ENCODE data around the gene PHACTR1.

The PHACTR1 gene

GRCh38 chr6:13285705-13286104 is 569.1 kb downstream of the PHACTR1 start:
- Histone ChIP-seq H3K79me1 (replicated peaks; ENCODE audit: low read length, poor library complexity, severe bottlenecking) (peaks cover 3% of the 10 kb centered on the region), H3K18ac (ENCODE audit: low read depth in 1 of 2, low read length in 2 of 2) (no peak overlapping the region), H3K27ac (ENCODE audit: low read length, poor library complexity, severe bottlenecking) (no peak overlapping the region), H3K36me3 (ENCODE audit: control insufficient read depth in 1 of 2, insufficient read depth in 2 of 2, low read depth in 1 of 2, low read length in 2 of 2) (peaks cover 15 to 34% of the 10 kb centered on the region in 2 experiments), H2BK120ac (ENCODE audit: low read depth, low read length) (no peak overlapping the region), H3K14ac (ENCODE audit: low read length in 2 of 2) (no peak overlapping the region), H3K9ac (ENCODE audit: low read length) (no peak overlapping the region), H4K91ac (ENCODE audit: low read length) (no peak overlapping the region), H2BK5ac (ENCODE audit: low read depth, low read length, poor library complexity, severe bottlenecking) (no peak overlapping the region), H2BK15ac (ENCODE audit: low read depth, poor library complexity, severe bottlenecking) (no peak overlapping the region), H3K4me3 (ENCODE audit: insufficient read depth in 1 of 2, low read depth in 1 of 2, low read length in 2 of 2) (no peak overlapping the region), H2BK12ac (ENCODE audit: low read length in 2 of 2) (no peak overlapping the region), H2AK5ac (ENCODE audit: low read length, severe bottlenecking) (no peak overlapping the region), H3K4me2 (ENCODE audit: low read length, poor library complexity, severe bottlenecking) (no peak overlapping the region), H3K23ac (ENCODE audit: low read length in 2 of 2) (no peak overlapping the region), H4K8ac (ENCODE audit: low read length) (no peak overlapping the region), H2AFZ (ENCODE audit: low read depth, low read length) (no peak overlapping the region), H3K27me3 (ENCODE audit: control insufficient read depth in 1 of 2, insufficient read depth in 1 of 2, low read length in 2 of 2) (no peaks in the 10 kb centered on the region), H3K4ac (ENCODE audit: low read depth in 1 of 2, low read length in 2 of 2) (no peak overlapping the region), H3K4me1 (ENCODE audit: control insufficient read depth, insufficient read depth, low read depth, low read length) (peaks cover 4% of the 10 kb centered on the region), H3K9me3 (ENCODE audit: control insufficient read depth, low read length) (no peaks in the 10 kb centered on the region)
- WGBS: 96% methylated on average over 2 of the region's 2 CpGs
- DNase-seq: no peak

- Histone ChIP-seq H3K4ac (ENCODE audit: low read depth in 1 of 2, low read length in 2 of 2) (no peak overlapping the region), H4K91ac (ENCODE audit: low read length) (no peak overlapping the region), H3K9me3 (ENCODE audit: control insufficient read depth, low read length) (no peaks in the 10 kb centered on the region), H3K23ac (ENCODE audit: low read length in 2 of 2) (no peak overlapping the region), H2AFZ (ENCODE audit: low read depth, low read length) (no peak overlapping the region), H2BK12ac (ENCODE audit: low read length in 2 of 2) (no peak overlapping the region), H3K79me1 (replicated peaks; ENCODE audit: low read length, poor library complexity, severe bottlenecking) (peaks cover 4% of the 10 kb centered on the region), H3K4me3 (ENCODE audit: insufficient read depth in 1 of 2, low read depth in 1 of 2, low read length in 2 of 2) (no peak overlapping the region), H2BK5ac (ENCODE audit: low read depth, low read length, poor library complexity, severe bottlenecking) (no peak overlapping the region), H3K9ac (ENCODE audit: low read length) (no peak overlapping the region), H2BK120ac (ENCODE audit: low read depth, low read length) (no peak overlapping the region), H2BK15ac (ENCODE audit: low read depth, poor library complexity, severe bottlenecking) (no peak overlapping the region), H3K27ac (ENCODE audit: low read length, poor library complexity, severe bottlenecking) (no peak overlapping the region), H4K8ac (ENCODE audit: low read length) (no peak overlapping the region), H3K27me3 (ENCODE audit: control insufficient read depth in 1 of 2, insufficient read depth in 1 of 2, low read length in 2 of 2) (no peaks in the 10 kb centered on the region), H3K18ac (ENCODE audit: low read depth in 1 of 2, low read length in 2 of 2) (no peak overlapping the region), H3K4me2 (ENCODE audit: low read length, poor library complexity, severe bottlenecking) (no peak overlapping the region), H3K36me3 (ENCODE audit: control insufficient read depth in 1 of 2, insufficient read depth in 2 of 2, low read depth in 1 of 2, low read length in 2 of 2) (peaks cover 15 to 33% of the 10 kb centered on the region in 2 experiments), H3K14ac (ENCODE audit: low read length in 2 of 2) (no peak overlapping the region), H3K4me1 (ENCODE audit: control insufficient read depth, insufficient read depth, low read depth, low read length) (peaks cover 2% of the 10 kb centered on the region), H2AK5ac (ENCODE audit: low read length, severe bottlenecking) (no peak overlapping the region)
- DNase-seq: no peak
- 89% methylated on average over 3 of the region's 4 CpGs for WGBS
These were observed 569.6 kb downstream of the PHACTR1 start for GRCh38 chr6:13286181-13286580.

DNA sequence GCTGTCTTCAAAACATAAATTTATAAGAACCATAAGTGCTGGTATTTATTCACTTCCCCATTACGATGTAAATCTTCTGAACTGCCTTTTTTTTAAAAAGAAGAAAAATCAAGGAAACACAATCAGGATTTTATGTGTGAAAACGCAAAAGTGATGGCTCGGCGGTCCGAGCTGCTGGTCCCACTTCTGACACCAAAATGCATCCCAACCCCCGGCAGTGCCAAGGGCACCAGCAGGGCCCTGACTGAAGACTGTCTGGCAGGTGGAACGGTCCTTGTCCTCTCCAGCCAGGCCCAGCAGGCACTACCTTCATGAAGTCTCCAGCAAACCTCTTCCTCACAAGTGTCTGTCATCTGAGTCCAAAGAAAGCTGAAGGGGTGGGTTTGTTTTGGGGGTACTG is 570.5 kb downstream of the PHACTR1 start:
- no peak overlapping the region for H3K27ac ChIP-seq (ENCODE audit: low read length, poor library complexity, severe bottlenecking)
- WGBS: 96% methylated on average over 6 of the region's 7 CpGs
- no peak overlapping the region for H2BK120ac ChIP-seq (ENCODE audit: low read depth, low read length)
- no peak overlapping the region for H3K18ac ChIP-seq (ENCODE audit: low read depth in 1 of 2, low read length in 2 of 2)
- H4K8ac ChIP-seq (ENCODE audit: low read length): no peak overlapping the region
- no peak overlapping the region for H2BK5ac ChIP-seq (ENCODE audit: low read depth, low read length, poor library complexity, severe bottlenecking)
- no peak overlapping the region for H3K4me3 ChIP-seq (ENCODE audit: insufficient read depth in 1 of 2, low read depth in 1 of 2, low read length in 2 of 2)
- no peak overlapping the region for H2BK15ac ChIP-seq (ENCODE audit: low read depth, poor library complexity, severe bottlenecking)
- H2AFZ ChIP-seq (ENCODE audit: low read depth, low read length): no peak overlapping the region
- H3K79me1 ChIP-seq (replicated peaks; ENCODE audit: low read length, poor library complexity, severe bottlenecking): peaks cover 9% of the 10 kb centered on the region
- H3K9ac ChIP-seq (ENCODE audit: low read length): no peak overlapping the region
- no peaks in the 10 kb centered on the region for H3K27me3 ChIP-seq (ENCODE audit: control insufficient read depth in 1 of 2, insufficient read depth in 1 of 2, low read length in 2 of 2)
- no peak for DNase-seq
- no peak overlapping the region for H2BK12ac ChIP-seq (ENCODE audit: low read length in 2 of 2)
- peaks cover 18 to 40% of the 10 kb centered on the region in 2 experiments for H3K36me3 ChIP-seq (ENCODE audit: control insufficient read depth in 1 of 2, insufficient read depth in 2 of 2, low read depth in 1 of 2, low read length in 2 of 2)
- no peak overlapping the region for H3K23ac ChIP-seq (ENCODE audit: low read length in 2 of 2)
- peak overlapping the region; percentile 58 for H4K91ac ChIP-seq (ENCODE audit: low read length)
- H2AK5ac ChIP-seq (ENCODE audit: low read length, severe bottlenecking): no peak overlapping the region
- no peak overlapping the region for H3K4me2 ChIP-seq (ENCODE audit: low read length, poor library complexity, severe bottlenecking)
- no peak overlapping the region for H3K14ac ChIP-seq (ENCODE audit: low read length in 2 of 2)
- H3K4me1 ChIP-seq (ENCODE audit: control insufficient read depth, insufficient read depth, low read depth, low read length): peaks cover 2% of the 10 kb centered on the region
- H3K9me3 ChIP-seq (ENCODE audit: control insufficient read depth, low read length): no peaks in the 10 kb centered on the region
- H3K4ac ChIP-seq (ENCODE audit: low read depth in 1 of 2, low read length in 2 of 2): no peak overlapping the region

GRCh38 chr6:13288481-13288880 is 571.9 kb downstream of the PHACTR1 start:
- H4K91ac ChIP-seq (ENCODE audit: low read length): no peak overlapping the region
- no peak overlapping the region for H2BK120ac ChIP-seq (ENCODE audit: low read depth, low read length)
- no peak overlapping the region for H3K18ac ChIP-seq (ENCODE audit: low read depth in 1 of 2, low read length in 2 of 2)
- H3K27me3 ChIP-seq (ENCODE audit: control insufficient read depth in 1 of 2, insufficient read depth in 1 of 2, low read length in 2 of 2): no peaks in the 10 kb centered on the region
- H2AK5ac ChIP-seq (ENCODE audit: low read length, severe bottlenecking): no peak overlapping the region
- H3K14ac ChIP-seq (ENCODE audit: low read length in 2 of 2): no peak overlapping the region
- no peak overlapping the region for H3K4ac ChIP-seq (ENCODE audit: low read depth in 1 of 2, low read length in 2 of 2)
- no peak overlapping the region for H3K23ac ChIP-seq (ENCODE audit: low read length in 2 of 2)
- no peak overlapping the region for H3K4me2 ChIP-seq (ENCODE audit: low read length, poor library complexity, severe bottlenecking)
- no peak overlapping the region for H2BK12ac ChIP-seq (ENCODE audit: low read length in 2 of 2)
- no peak for DNase-seq
- no peak overlapping the region for H2BK15ac ChIP-seq (ENCODE audit: low read depth, poor library complexity, severe bottlenecking)
- no peak overlapping the region for H2AFZ ChIP-seq (ENCODE audit: low read depth, low read length)
- H3K4me1 ChIP-seq (ENCODE audit: control insufficient read depth, insufficient read depth, low read depth, low read length): peaks cover 2% of the 10 kb centered on the region
- no peaks in the 10 kb centered on the region for H3K9me3 ChIP-seq (ENCODE audit: control insufficient read depth, low read length)
- no peak overlapping the region for H3K4me3 ChIP-seq (ENCODE audit: insufficient read depth in 1 of 2, low read depth in 1 of 2, low read length in 2 of 2)
- peaks cover 11% of the 10 kb centered on the region for H3K79me1 ChIP-seq (replicated peaks; ENCODE audit: low read length, poor library complexity, severe bottlenecking)
- no peak overlapping the region for H3K27ac ChIP-seq (ENCODE audit: low read length, poor library complexity, severe bottlenecking)
- 94% methylated on average over 7 of the region's 9 CpGs for WGBS
- peaks cover 30 to 46% of the 10 kb centered on the region in 2 experiments for H3K36me3 ChIP-seq (ENCODE audit: control insufficient read depth in 1 of 2, insufficient read depth in 2 of 2, low read depth in 1 of 2, low read length in 2 of 2)
- no peak overlapping the region for H2BK5ac ChIP-seq (ENCODE audit: low read depth, low read length, poor library complexity, severe bottlenecking)
- no peak overlapping the region for H4K8ac ChIP-seq (ENCODE audit: low read length)
- no peak overlapping the region for H3K9ac ChIP-seq (ENCODE audit: low read length)

All from mesenchymal stem cell (in vitro differentiated cells and primary cell).